ENCODE data around the gene POU2F3.
A peak's percentile ranks its signal among the peaks of the same experiment; 100 is the strongest.

Gene POU2F3

DNA sequence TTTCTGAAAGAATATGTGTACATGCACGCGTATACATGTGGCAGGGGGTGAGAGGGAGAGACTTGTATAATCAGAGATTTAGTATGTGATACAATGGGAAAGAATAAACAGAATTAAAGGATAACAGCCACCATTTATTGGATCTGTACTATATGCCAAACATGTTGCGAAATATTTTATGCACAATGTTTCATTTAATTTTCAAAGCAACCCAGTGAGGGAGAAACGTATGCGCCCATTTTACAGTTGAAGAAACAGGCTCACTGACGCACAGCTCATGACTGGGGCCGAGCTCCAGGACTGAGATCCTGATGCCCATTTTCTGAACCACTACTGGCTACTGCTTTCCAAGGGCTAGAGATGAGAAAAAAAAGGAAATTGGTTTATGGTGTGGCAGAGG, 32.4 kb upstream of the POU2F3 start:
- DNase-seq (ENCODE audit: low read depth), result no peak
- H3K4me3 ChIP-seq (ENCODE audit: low read depth, low read length), result peak overlapping the region; percentile 17
- no peak for TF ChIP-seq POLR2A (IDR thresholded peaks at IDR 0.05; ENCODE audit: extremely low read depth, insufficient read length)
- TF ChIP-seq, protein P1, sequence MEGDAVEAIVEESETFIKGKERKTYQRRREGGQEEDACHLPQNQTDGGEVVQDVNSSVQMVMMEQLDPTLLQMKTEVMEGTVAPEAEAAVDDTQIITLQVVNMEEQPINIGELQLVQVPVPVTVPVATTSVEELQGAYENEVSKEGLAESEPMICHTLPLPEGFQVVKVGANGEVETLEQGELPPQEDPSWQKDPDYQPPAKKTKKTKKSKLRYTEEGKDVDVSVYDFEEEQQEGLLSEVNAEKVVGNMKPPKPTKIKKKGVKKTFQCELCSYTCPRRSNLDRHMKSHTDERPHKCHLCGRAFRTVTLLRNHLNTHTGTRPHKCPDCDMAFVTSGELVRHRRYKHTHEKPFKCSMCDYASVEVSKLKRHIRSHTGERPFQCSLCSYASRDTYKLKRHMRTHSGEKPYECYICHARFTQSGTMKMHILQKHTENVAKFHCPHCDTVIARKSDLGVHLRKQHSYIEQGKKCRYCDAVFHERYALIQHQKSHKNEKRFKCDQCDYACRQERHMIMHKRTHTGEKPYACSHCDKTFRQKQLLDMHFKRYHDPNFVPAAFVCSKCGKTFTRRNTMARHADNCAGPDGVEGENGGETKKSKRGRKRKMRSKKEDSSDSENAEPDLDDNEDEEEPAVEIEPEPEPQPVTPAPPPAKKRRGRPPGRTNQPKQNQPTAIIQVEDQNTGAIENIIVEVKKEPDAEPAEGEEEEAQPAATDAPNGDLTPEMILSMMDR (IDR thresholded peaks at IDR 0.05; ENCODE audit: low read depth, low read length), result no peak
- TF ChIP-seq, protein P2, sequence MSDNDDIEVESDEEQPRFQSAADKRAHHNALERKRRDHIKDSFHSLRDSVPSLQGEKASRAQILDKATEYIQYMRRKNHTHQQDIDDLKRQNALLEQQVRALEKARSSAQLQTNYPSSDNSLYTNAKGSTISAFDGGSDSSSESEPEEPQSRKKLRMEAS (IDR thresholded peaks at IDR 0.05; ENCODE audit: low read depth, low read length), result no peak
- TF ChIP-seq MYC (IDR thresholded peaks at IDR 0.05; ENCODE audit: low read depth, low read length), result no peak

DNA sequence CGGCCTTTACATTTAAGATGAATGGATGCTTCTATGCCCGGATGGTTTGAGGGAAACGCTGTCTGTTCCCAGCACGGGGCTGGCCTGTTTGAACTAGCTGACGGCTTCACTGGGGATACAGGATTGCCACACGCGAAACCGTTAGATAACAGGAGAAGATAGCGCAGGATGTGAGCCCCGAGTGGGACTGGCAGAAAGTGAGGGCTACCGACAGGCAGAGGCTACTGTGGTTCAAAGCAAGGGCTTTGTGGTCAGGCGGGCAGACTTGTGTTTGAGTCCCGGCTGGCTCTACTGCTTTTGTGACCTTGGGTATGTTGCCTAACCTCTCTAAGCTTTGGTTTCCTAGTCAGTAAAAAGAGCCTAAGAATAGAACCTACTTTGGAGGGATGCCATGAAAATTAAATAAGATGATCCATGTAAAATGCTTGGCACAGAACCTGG, 31.9 kb upstream of the POU2F3 start:
- DNase-seq (ENCODE audit: low read depth), result peak; percentile 99
- peak overlapping the region; percentile 33 for H3K4me3 ChIP-seq (ENCODE audit: low read depth, low read length)
- TF ChIP-seq MYC (IDR thresholded peaks at IDR 0.05; ENCODE audit: low read depth, low read length) (peak; percentile 91), POLR2A (IDR thresholded peaks at IDR 0.05; ENCODE audit: extremely low read depth, insufficient read length) (no peak)
- TF ChIP-seq, protein P1 (IDR thresholded peaks at IDR 0.05; ENCODE audit: low read depth, low read length), result no peak
- TF ChIP-seq, protein P2 (IDR thresholded peaks at IDR 0.05; ENCODE audit: low read depth, low read length), result peak; percentile 71

DNA sequence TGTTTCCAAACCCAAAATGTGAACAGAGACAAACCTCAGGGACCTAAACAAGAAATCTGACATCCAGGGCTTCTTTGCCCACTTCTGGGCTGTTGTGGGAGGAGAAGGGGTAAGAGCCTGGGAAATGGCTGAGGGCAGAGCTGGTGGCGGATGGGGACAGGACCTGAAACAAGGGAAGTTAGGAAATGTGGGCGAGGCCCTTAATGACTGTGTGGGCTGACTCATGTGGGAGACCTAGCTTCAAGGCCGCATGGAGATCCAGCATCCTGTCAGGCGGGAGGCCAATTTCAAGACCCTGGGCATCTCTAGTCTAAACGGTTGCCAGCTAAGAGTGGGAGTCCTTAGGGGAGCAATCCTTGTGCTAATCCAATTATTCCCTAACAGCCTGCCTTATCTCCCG, 31.2 kb upstream of the POU2F3 start:
- peak overlapping the region; percentile 33 for H3K4me3 ChIP-seq (ENCODE audit: low read depth, low read length)
- TF ChIP-seq, protein P1 (IDR thresholded peaks at IDR 0.05; ENCODE audit: low read depth, low read length), result no peak
- peak; percentile 95 for TF ChIP-seq MYC (IDR thresholded peaks at IDR 0.05; ENCODE audit: low read depth, low read length)
- TF ChIP-seq, protein P2 (IDR thresholded peaks at IDR 0.05; ENCODE audit: low read depth, low read length), result peak; percentile 91
- DNase-seq (ENCODE audit: low read depth), result peak; percentile 98

DNA sequence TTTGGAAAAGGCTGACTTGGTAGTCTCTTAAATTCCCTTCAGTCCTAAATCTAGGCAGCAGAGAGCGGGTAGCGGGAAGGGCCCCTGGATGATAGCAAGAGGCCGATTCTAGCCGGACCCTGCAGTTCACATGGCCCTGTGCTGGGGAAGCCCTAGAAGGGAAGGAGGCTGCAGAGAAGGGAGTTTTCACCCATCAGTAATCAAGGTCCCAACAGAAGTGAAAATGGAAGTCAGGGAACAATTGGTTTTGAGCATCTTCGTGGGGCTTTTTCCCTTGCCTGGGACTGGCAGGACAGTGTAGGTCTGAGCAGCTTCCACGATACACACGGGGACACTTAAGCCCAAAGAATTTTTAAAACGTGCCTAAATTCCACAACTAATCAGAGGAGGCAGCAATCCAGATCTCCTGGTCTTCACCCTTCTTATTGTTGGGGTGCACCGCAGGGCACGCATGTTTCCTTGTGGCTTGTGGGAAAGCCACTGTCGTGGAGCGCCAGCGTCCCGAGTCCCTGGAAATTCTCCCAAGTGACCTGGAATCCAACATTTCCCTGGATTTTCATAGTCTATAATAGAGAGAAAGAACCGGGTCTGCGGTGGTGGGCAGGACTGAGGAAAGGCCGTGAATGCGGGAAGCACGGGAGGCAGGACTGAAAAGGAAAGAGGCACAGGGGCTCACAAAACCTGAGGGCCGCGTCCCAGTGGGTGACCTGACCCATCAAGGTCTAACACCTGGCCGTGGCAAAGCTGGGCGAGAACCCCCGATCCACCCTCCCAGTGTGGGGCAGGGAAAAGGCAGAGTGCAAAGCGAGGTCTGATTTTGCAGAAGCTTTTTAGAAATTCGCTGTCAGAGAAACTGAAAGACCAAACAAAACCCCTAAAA, 30.0 kb upstream of the POU2F3 start:
- DNase-seq (ENCODE audit: low read depth), result no peak
- H3K4me3 ChIP-seq (ENCODE audit: low read depth, low read length), result peak overlapping the region; percentile 96
- TF ChIP-seq, protein P2 (IDR thresholded peaks at IDR 0.05; ENCODE audit: low read depth, low read length), result no peak; the same call in 1 of the 2 replicates
- TF ChIP-seq POLR2A (IDR thresholded peaks at IDR 0.05; ENCODE audit: extremely low read depth, insufficient read length), result no peak
- TF ChIP-seq MYC (IDR thresholded peaks at IDR 0.05; ENCODE audit: low read depth, low read length), result no peak
- TF ChIP-seq, protein P1 (IDR thresholded peaks at IDR 0.05; ENCODE audit: low read depth, low read length), result no peak

DNA sequence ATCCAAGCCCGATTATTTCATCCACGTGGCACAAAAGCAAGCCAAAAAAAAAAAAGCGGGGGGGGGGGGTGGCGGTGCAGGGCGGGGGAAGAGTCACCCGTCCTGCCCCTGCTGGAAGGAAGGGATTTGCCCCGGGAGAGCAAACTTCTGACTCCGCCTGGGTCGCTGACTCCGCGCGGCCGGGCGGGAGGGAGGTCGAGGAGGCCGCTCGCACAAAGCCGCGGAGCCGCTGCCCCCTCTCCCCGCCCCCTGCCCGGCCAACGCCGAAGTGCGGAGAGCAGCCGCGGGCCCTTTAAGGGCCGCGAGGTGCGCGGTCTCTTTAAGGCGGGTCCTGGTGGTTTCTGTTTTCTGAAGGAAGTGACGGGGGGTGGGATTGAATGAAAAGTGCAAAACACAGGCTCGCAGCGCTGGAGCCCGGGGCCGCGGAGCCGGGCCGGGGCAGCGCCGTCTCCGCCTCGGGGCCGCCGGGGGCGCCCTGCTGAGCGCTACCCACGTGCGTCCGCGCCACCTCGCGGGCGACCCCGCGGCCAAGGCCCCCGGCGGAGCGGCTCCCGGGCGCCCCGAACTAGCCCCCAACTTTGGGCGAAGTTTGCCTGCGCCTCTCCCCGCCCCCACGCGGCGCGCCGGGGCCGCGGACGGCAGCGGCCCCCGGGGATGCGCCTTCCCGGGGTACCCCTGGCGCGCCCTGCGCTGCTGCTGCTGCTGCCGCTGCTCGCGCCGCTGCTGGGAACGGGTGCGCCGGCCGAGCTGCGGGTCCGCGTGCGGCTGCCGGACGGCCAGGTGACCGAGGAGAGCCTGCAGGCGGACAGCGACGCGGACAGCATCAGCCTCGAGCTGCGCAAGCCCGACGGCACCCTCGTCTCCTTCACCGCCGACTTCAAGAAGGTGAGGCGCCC, 29.1 kb upstream of the POU2F3 start, which contains the start of gene OAF:
TSS of gene OAF (plus strand) at position 407 of the 896 bp plus-strand sequence. CDS start at position 655, 248 bp downstream.
- DNase-seq (ENCODE audit: low read depth), result peak; percentile 96
- TF ChIP-seq, protein P2 (IDR thresholded peaks at IDR 0.05; ENCODE audit: low read depth, low read length), result peak; percentile 77
- TF ChIP-seq MYC (IDR thresholded peaks at IDR 0.05; ENCODE audit: low read depth, low read length), result peak; percentile 78
- TF ChIP-seq, protein P1 (IDR thresholded peaks at IDR 0.05; ENCODE audit: low read depth, low read length), result no peak
- TF ChIP-seq POLR2A (IDR thresholded peaks at IDR 0.05; ENCODE audit: extremely low read depth, insufficient read length), result peak; percentile 72
- H3K4me3 ChIP-seq (ENCODE audit: low read depth, low read length), result peak within 1 kb of the TSS; percentile 96

Data from NB4 (cell line).